H1 (cell line): ENCODE measurements around the gene MIEF2. TPM values are rescaled to one million over a fixed set of nuclear protein-coding genes. Genes with fewer than 3 reads are reported as not detected.

ENCODE experiments used
- GABPA ChIP-seq: IDR thresholded peaks from 2 replicates; pipeline ENCODE4 v1.6.1; 2011; ENCODE audit warnings: mild to moderate bottlenecking, low read length, moderate library complexity, borderline replicate concordance; ENCODE audit not compliant: insufficient read depth
- HDAC2 ChIP-seq, 2 experiments: fragments of 300-600 bp in 1 of 2; sonication (generic) in 1 of 2; IDR thresholded peaks; 2 replicates each; pipeline ENCODE4 v1.6.1; 2011 to 2012; ENCODE audit warnings: low read depth in 2 of 2, low read length in 2 of 2, mild to moderate bottlenecking in 2 of 2, moderate library complexity in 2 of 2, borderline replicate concordance in 1 of 2, inconsistent platforms in 1 of 2
- HDAC6 ChIP-seq: IDR thresholded peaks from one replicate; pipeline ENCODE4 v1.7.1; 2012; ENCODE audit warnings: low read depth, mild to moderate bottlenecking, inconsistent platforms, low read length, moderate library complexity
- KDM1A ChIP-seq: fragments of 200-600, 300-600 bp; sonication (generic); IDR thresholded peaks from 2 replicates; pipeline ENCODE4 v1.7.1; 2016; ENCODE audit warnings: mild to moderate bottlenecking, low read length, borderline replicate concordance
- KDM4A ChIP-seq: IDR thresholded peaks from one replicate; pipeline ENCODE4 v1.7.1; 2012; ENCODE audit warnings: low read depth, mild to moderate bottlenecking, moderate library complexity, low read length, inconsistent platforms; ENCODE audit not compliant: severe bottlenecking
- PHF8 ChIP-seq: fragments of 200-600 bp; sonication (generic); conservative IDR thresholded peaks from 2 replicates; pipeline ENCODE4 v1.7.1; 2012; ENCODE audit warnings: low read depth, mild to moderate bottlenecking, inconsistent platforms, low read length, moderate library complexity
- SAP30 ChIP-seq: fragments of 300-600 bp; sonication (generic); IDR thresholded peaks from 2 replicates; pipeline ENCODE4 v1.7.1; 2012; ENCODE audit warnings: low read length, moderate library complexity, mild to moderate bottlenecking, inconsistent platforms; ENCODE audit not compliant: insufficient read depth, insufficient replicate concordance
- SIN3A ChIP-seq, 2 experiments: IDR thresholded peaks in 1 of 2; conservative IDR thresholded peaks in 1 of 2; 2 replicates each; pipeline ENCODE4 v1.6.1; 2011 to 2012; ENCODE audit warnings: low read length in 2 of 2, improper control_type of control experiment in 1 of 2, low read depth in 1 of 2, mild to moderate bottlenecking in 1 of 2
- polyA plus RNA-seq, 7 experiments: library from polyadenylated mRNA; depleted of rRNA in 3 of 7; stranded (reverse) in 5 of 7; unstranded in 2 of 7; fragments of >200 nt in 5 of 7; fragments of 200-250 nt in 2 of 7; gene quantifications; 1 replicate in 5 of 7; 2 replicates in 1 of 7; 4 replicates in 1 of 7; pipeline versions ENCODE4 v1.2.1 to v1.2.3, GENCODE V29; 2011 to 2013; ENCODE audit warnings: missing spikeins in 2 of 7, mixed read lengths in 2 of 7
- total RNA-seq: library from RNA; stranded (reverse); fragmentation: NEBNext Ultra II Directional; extraction: Animal tissue kit (Norgen Biotek cat#: 25700); gene quantifications from 2 replicates; pipeline ENCODE4 v1.2.1, GENCODE V29; 2021

MIEF2 gene
- total and polyA plus RNA-seq, 2 of the 8 experiments (the other 6 are each of a cell fraction or from before 2014, with no cell fraction given), result 9.9 to 24.9 TPM

DNA sequence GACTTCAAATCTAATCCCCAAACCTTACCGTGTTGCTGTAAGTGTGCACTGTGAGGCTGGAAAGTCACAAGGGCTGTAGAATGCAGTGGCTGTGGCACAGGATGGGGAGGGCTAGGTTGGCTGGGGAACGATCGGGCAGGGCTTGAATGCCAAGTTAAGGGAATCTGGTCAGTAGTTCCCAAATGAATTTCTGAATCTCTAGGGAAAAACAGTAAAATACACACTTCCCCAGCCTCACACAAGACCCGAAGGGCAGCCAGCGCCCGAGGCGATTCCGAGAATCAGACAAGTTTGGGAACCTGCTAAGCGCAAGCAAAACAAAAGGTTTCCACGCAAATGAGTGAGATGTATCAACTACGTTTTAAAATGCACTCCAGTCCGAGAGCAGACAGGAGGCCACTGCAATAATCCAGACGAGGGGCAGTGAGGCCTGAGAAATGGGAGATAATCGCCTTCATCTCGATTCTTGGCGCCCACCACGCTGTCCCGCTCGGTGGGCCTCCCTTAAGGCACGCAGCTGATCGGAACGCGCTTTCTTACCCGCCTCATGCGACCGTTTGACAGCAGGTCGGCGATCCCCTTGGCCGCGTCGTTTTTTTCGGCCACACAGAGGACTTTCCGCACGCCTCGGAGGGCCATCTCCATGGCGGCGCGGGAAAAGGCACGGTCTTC, 53.7 kb downstream of the MIEF2 start (continued):
- peak; percentile 15 to 25; a peak in 1 of 4 replicates for TF ChIP-seq HDAC2 (IDR thresholded peaks at IDR 0.05; ENCODE audit: borderline replicate concordance in 1 of 2, low read depth in 2 of 2, low read length in 2 of 2)
- TF ChIP-seq HDAC6, result no peak
- peak; percentile 37 for TF ChIP-seq PHF8
- no peak for TF ChIP-seq KDM1A
- TF ChIP-seq GABPA, result no peak
- peak; percentile 62 to 75; a peak in 1 of 4 replicates for TF ChIP-seq SIN3A (conservative IDR thresholded peaks at IDR 0.05 in 1 of 2, IDR thresholded peaks at IDR 0.05 in 1 of 2; ENCODE audit: low read depth in 1 of 2, low read length in 2 of 2)
- peak; percentile 79 for TF ChIP-seq KDM4A
- TF ChIP-seq SAP30, result peak; percentile 41
- TF ChIP-seq, all 59 proteins: peak for 8
